ENCODE data around the gene PRSS27. TPM values are rescaled to one million over a fixed set of nuclear protein-coding genes. Genes with fewer than 3 reads are reported as not detected.

The PRSS27 gene
- total and polyA plus RNA-seq, 2 of the 8 experiments (the other 6 are each of a cell fraction or from before 2014, with no cell fraction given), result 1.3 to 7.5 TPM

GRCh38 chr16:2745961-2746360 lies 25.9 kb upstream of the PRSS27 start:
- Histone ChIP-seq H2BK12ac (ENCODE audit: low read depth, low read length) (no peak overlapping the region), H3K4me2 (ENCODE audit: insufficient read depth in 1 of 2, low read depth in 2 of 2, low read length in 2 of 2) (no peak overlapping the region), H3K23me2 (ENCODE audit: low read depth, low read length) (no peaks in the 10 kb centered on the region), H3K4me3 (ENCODE audit: extremely low read depth in 1 of 4, insufficient read depth in 2 of 4, low read depth in 3 of 4, low read length in 4 of 4) (no peak overlapping the region), H2BK15ac (ENCODE audit: low read length) (no peak overlapping the region), H4K20me1 (replicated peaks in 1 of 2; ENCODE audit: control insufficient read depth in 1 of 2, insufficient read depth in 2 of 2, low read length in 2 of 2) (peaks cover 0 to 1% of the 10 kb centered on the region in 2 experiments), H3K18ac (ENCODE audit: extremely low read depth, low read length) (no peak overlapping the region; the same call in 1 of the 2 replicates), H3K56ac (replicated peaks; ENCODE audit: insufficient read length, low read depth, low read length) (no peak overlapping the region), H3K27ac (ENCODE audit: low read depth, low read length) (no peak overlapping the region), H3K79me1 (ENCODE audit: low read depth, low read length) (peaks cover 5% of the 10 kb centered on the region), H3K79me2 (ENCODE audit: control insufficient read depth in 1 of 2, insufficient read depth in 2 of 2, low read length in 2 of 2) (peaks cover 0 to 8% of the 10 kb centered on the region in 2 experiments; a peak in 3 of 4 replicates), H3K9me3 (ENCODE audit: insufficient read depth in 2 of 2, low read depth in 1 of 2, low read length in 1 of 2) (no peaks in the 10 kb centered on the region), H3K9ac (replicated peaks in 1 of 4; ENCODE audit: extremely low read depth in 1 of 4, low read depth in 3 of 4, low read length in 3 of 4) (no peak overlapping the region), H2BK20ac (ENCODE audit: low read length) (no peak overlapping the region), H3K4ac (replicated peaks; ENCODE audit: insufficient read length, low read depth, low read length) (no peak overlapping the region), H3K23ac (ENCODE audit: insufficient read length) (no peak overlapping the region), H3K4me1 (replicated peaks in 1 of 4; ENCODE audit: control insufficient read depth in 3 of 4, insufficient read depth in 4 of 4, low read length in 3 of 4) (peaks cover 0 to 3% (median 2%) of the 10 kb centered on the region in 4 experiments; a peak in 5 of 7 replicates), H2AK5ac (ENCODE audit: low read depth, low read length) (no peak overlapping the region), H4K5ac (ENCODE audit: insufficient read length, low read depth, low read length) (no peak overlapping the region), H3K36me3 (ENCODE audit: control insufficient read depth in 2 of 4, insufficient read depth in 4 of 4, low read length in 3 of 4) (no peaks in the 10 kb centered on the region), H4K91ac (replicated peaks; ENCODE audit: insufficient read length, low read length) (no peak overlapping the region), H2BK120ac (replicated peaks; ENCODE audit: low read depth, low read length) (no peak overlapping the region), H2AFZ (ENCODE audit: low read length) (no peak overlapping the region), H3K27me3 (replicated peaks in 1 of 4; ENCODE audit: control insufficient read depth in 3 of 4, extremely low read depth in 1 of 4, insufficient read depth in 3 of 4, low read length in 3 of 4) (no peaks in the 10 kb centered on the region), H2BK5ac (ENCODE audit: low read depth, low read length) (no peak overlapping the region), H3K14ac (ENCODE audit: insufficient read length) (no peak overlapping the region), H4K8ac (ENCODE audit: extremely low read depth, insufficient read depth, low read length) (no peak overlapping the region)
- DNase-seq (ENCODE audit: low read depth in 1 of 2, low spot score in 2 of 2) (no peak), FAIRE-seq (no peak)
- POLR2A ChIA-PET (ENCODE audit: partially characterized antibody), result interaction anchor here (0.6 to 2.7 kb wide), 12 partner anchors 10 to 64 kb away, joined by 3 to 11 read pairs (median 4); partner anchors contain the start of genes KCTD5 and PRSS27
- WGBS, 2 experiments (ENCODE audit: extremely low coverage in 1 of 2, insufficient coverage in 1 of 2, insufficient read length in 1 of 2, insufficient replicate concordance in 2 of 2, low coverage in 1 of 2, low lambda C conversion rate in 2 of 2, missing lambda C conversion rate in 1 of 2), result 89% methylated on average over 9 of the region's 9 CpGs; no CpG with 5 or more reads in 1 of the 2 experiments
- CTCF ChIA-PET (ENCODE audit: partially characterized antibody), result interaction anchor here (0.7 to 1.2 kb wide), 3 partner anchors 13 to 248 kb away, joined by 3 to 5 read pairs (median 3); partner anchors contain the start of gene PRSS41
- no peak for TF ChIP-seq TAF1 (IDR thresholded peaks at IDR 0.05; ENCODE audit: low read depth, low read length)
- TF ChIP-seq RFX5 (IDR thresholded peaks at IDR 0.05; ENCODE audit: borderline replicate concordance, low read depth, low read length), result no peak
- no peak for TF ChIP-seq SP1 (IDR thresholded peaks at IDR 0.05; ENCODE audit: low read depth, low read length)
